Measurements from ENCODE around the gene ADAMTS6. TPM values are rescaled to one million over a fixed set of nuclear protein-coding genes. Genes with fewer than 3 reads are reported as not detected.

ADAMTS6 gene
- total RNA-seq, 1 donor = 150 TPM

- peaks cover 62% of the 10 kb centered on the region for H3K36me3 ChIP-seq (ENCODE audit: insufficient read depth, low read length)
- TF ChIP-seq CTCF (IDR thresholded peaks at IDR 0.05; ENCODE audit: extremely low read depth, low read depth, low read length) = no peak
- no peak overlapping the region for H3K27ac ChIP-seq (ENCODE audit: low read depth, low read length)
- no peaks in the 10 kb centered on the region for H4K20me1 ChIP-seq (ENCODE audit: insufficient read depth, low read length)
- H3K79me2 ChIP-seq (ENCODE audit: insufficient read depth, low read length) = peaks cover 28% of the 10 kb centered on the region
- H3K4me2 ChIP-seq (ENCODE audit: insufficient read depth, low read length) = no peak overlapping the region
- H2AFZ ChIP-seq (ENCODE audit: low read length) = no peak overlapping the region
- H3K4me1 ChIP-seq (ENCODE audit: insufficient read depth, low read length) = no peaks in the 10 kb centered on the region
- no peaks in the 10 kb centered on the region for H3K27me3 ChIP-seq (ENCODE audit: insufficient read depth, low read length)
- no peak overlapping the region for H3K4me3 ChIP-seq (ENCODE audit: insufficient read depth, low read length)
- DNase-seq (ENCODE audit: insufficient read length, low spot score, missing footprints) = no peak
- no peaks in the 10 kb centered on the region for H3K9me3 ChIP-seq (ENCODE audit: low read depth, low read length)
Measured at GRCh38 chr5:65451436-65451835, 30.3 kb downstream of the ADAMTS6 start.

DNA sequence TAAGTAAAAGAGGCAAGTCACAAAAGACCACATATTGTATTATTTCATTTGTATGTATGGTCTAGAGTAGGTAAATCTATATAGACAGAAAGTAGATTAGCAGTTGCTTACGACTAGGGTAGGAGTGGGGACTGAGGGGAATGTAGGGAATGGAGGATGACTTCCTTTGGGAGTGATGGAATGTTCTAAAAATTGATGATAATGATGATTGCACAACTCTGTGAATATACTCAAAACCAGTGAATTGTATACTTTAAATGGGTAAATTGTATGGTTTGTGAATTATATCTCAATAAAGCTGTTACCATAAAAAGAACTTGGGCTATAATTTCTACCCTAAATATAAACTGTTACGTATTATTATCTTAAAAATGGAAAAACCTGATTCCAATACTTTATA lies 35.0 kb downstream of the ADAMTS6 start:
- peaks cover 40% of the 10 kb centered on the region for H3K36me3 ChIP-seq (ENCODE audit: insufficient read depth, low read length)
- H3K4me1 ChIP-seq (ENCODE audit: insufficient read depth, low read length) = no peaks in the 10 kb centered on the region
- no peaks in the 10 kb centered on the region for H3K27me3 ChIP-seq (ENCODE audit: insufficient read depth, low read length)
- H3K79me2 ChIP-seq (ENCODE audit: insufficient read depth, low read length) = peaks cover 26% of the 10 kb centered on the region
- no peak for DNase-seq (ENCODE audit: insufficient read length, low spot score, missing footprints)
- no peak overlapping the region for H3K4me3 ChIP-seq (ENCODE audit: insufficient read depth, low read length)
- no peaks in the 10 kb centered on the region for H3K9me3 ChIP-seq (ENCODE audit: low read depth, low read length)
- H2AFZ ChIP-seq (ENCODE audit: low read length) = no peak overlapping the region
- no peak for TF ChIP-seq CTCF (IDR thresholded peaks at IDR 0.05; ENCODE audit: extremely low read depth, low read depth, low read length)
- H3K4me2 ChIP-seq (ENCODE audit: insufficient read depth, low read length) = no peak overlapping the region
- no peaks in the 10 kb centered on the region for H4K20me1 ChIP-seq (ENCODE audit: insufficient read depth, low read length)
- no peak overlapping the region for H3K27ac ChIP-seq (ENCODE audit: low read depth, low read length)

DNA sequence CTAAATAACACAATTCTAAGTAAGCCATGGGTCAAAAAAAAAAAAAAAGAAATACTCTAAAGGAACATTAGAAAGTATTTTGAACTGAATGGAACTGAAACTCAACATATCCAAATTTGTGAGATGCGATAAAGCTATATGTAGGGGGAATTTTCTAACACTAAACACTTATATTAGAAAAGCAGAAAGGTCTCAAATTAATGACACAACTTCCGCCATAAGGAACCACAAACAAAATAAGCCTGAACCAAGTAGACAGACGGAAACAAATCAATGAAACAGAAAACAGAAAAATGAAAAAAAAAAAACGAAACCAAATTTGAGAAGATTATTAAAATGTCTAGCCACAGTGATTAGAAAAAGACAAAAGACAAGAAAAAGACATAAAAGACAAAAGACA lies 39.9 kb downstream of the ADAMTS6 start:
- peaks cover 40% of the 10 kb centered on the region for H3K36me3 ChIP-seq (ENCODE audit: insufficient read depth, low read length)
- no peak for TF ChIP-seq CTCF (IDR thresholded peaks at IDR 0.05; ENCODE audit: extremely low read depth, low read depth, low read length)

DNA sequence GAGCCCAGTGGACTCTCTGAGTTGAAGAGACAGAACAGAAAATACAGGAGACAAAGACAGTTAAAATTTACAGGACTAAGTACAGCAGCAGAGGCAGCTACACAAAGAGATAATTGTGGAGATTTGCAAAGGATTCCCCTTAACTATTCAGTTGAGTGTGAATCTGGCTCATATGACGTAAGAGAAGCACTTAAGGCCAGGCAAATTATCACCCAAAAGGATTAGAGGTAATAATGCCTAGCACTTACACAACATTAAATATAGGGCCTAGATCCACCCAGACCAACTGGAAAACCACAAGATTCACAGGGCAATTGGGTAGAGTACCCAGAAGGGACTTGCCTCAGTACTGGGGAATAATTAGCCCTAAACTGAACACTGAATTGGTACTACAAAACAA lies 41.3 kb downstream of the ADAMTS6 start:
- H2AFZ ChIP-seq (ENCODE audit: low read length) = no peak overlapping the region
- H4K20me1 ChIP-seq (ENCODE audit: insufficient read depth, low read length) = no peaks in the 10 kb centered on the region
- H3K9me3 ChIP-seq (ENCODE audit: low read depth, low read length) = no peaks in the 10 kb centered on the region
- no peaks in the 10 kb centered on the region for H3K4me1 ChIP-seq (ENCODE audit: insufficient read depth, low read length)
- H3K36me3 ChIP-seq (ENCODE audit: insufficient read depth, low read length) = peaks cover 45% of the 10 kb centered on the region
- no peak overlapping the region for H3K4me2 ChIP-seq (ENCODE audit: insufficient read depth, low read length)
- no peak overlapping the region for H3K4me3 ChIP-seq (ENCODE audit: insufficient read depth, low read length)
- no peak for TF ChIP-seq CTCF (IDR thresholded peaks at IDR 0.05; ENCODE audit: extremely low read depth, low read depth, low read length)
- DNase-seq (ENCODE audit: insufficient read length, low spot score, missing footprints) = no peak
- no peaks in the 10 kb centered on the region for H3K27me3 ChIP-seq (ENCODE audit: insufficient read depth, low read length)
- H3K27ac ChIP-seq (ENCODE audit: low read depth, low read length) = no peak overlapping the region
- peaks cover 36% of the 10 kb centered on the region for H3K79me2 ChIP-seq (ENCODE audit: insufficient read depth, low read length)

More for the DNA sequence above, 39.9 kb downstream of the ADAMTS6 start:
- no peak overlapping the region for H3K27ac ChIP-seq (ENCODE audit: low read depth, low read length)
- H2AFZ ChIP-seq (ENCODE audit: low read length) = no peak overlapping the region
- H3K4me2 ChIP-seq (ENCODE audit: insufficient read depth, low read length) = no peak overlapping the region
- H3K27me3 ChIP-seq (ENCODE audit: insufficient read depth, low read length) = no peaks in the 10 kb centered on the region
- H3K4me1 ChIP-seq (ENCODE audit: insufficient read depth, low read length) = no peaks in the 10 kb centered on the region
- no peak overlapping the region for H3K4me3 ChIP-seq (ENCODE audit: insufficient read depth, low read length)
- H3K79me2 ChIP-seq (ENCODE audit: insufficient read depth, low read length) = peaks cover 41% of the 10 kb centered on the region
- no peak for DNase-seq (ENCODE audit: insufficient read length, low spot score, missing footprints)
- H4K20me1 ChIP-seq (ENCODE audit: insufficient read depth, low read length) = no peaks in the 10 kb centered on the region
- no peaks in the 10 kb centered on the region for H3K9me3 ChIP-seq (ENCODE audit: low read depth, low read length)
